HUES64 (cell line): ENCODE data around the gene MYO5B.
"Not testable (repeated sequence)": the region's sequence is repeated elsewhere in the genome, so short reads cannot be mapped to it uniquely, and the experiment has no call there.

ENCODE experiments used
- H3K27ac ChIP-seq: 2 replicates; pipeline ENCODE4 v1.7.0; 2013; ENCODE audit warnings: low read depth, low read length, inconsistent platforms
- H3K27me3 ChIP-seq: 2 replicates; pipeline ENCODE4 v1.6.1; 2013; ENCODE audit warnings: mild to moderate bottlenecking, low read length; ENCODE audit not compliant: insufficient read depth
- H3K36me3 ChIP-seq: 2 replicates; pipeline ENCODE4 v1.6.1; 2013; ENCODE audit warnings: mild to moderate bottlenecking, low read length; ENCODE audit not compliant: insufficient read depth
- H3K4me1 ChIP-seq: 2 replicates; pipeline ENCODE4 v1.6.1; 2013; ENCODE audit warnings: mild to moderate bottlenecking, low read length, moderate library complexity; ENCODE audit not compliant: insufficient read depth
- H3K4me3 ChIP-seq: 2 replicates; pipeline ENCODE4 v1.5.1; 2013; ENCODE audit warnings: mild to moderate bottlenecking, low read length, moderate library complexity
- H3K9ac ChIP-seq: 2 replicates; pipeline ENCODE4 v1.6.1; 2013; ENCODE audit warnings: mild to moderate bottlenecking, low read depth, low read length
- H3K9me3 ChIP-seq: 2 replicates; pipeline ENCODE4 v1.6.1; 2013; ENCODE audit warnings: low read depth, low read length; ENCODE audit not compliant: insufficient read depth
- WGBS: fragments of 150-250, 120-280 bp; methylation state at CpG from one replicate; pipeline ENCODE4 v1.1.7; 2013; ENCODE audit warnings: missing lambda C conversion rate; 5-methylcytosine and 5-hydroxymethylcytosine counted together

Gene MYO5B

DNA sequence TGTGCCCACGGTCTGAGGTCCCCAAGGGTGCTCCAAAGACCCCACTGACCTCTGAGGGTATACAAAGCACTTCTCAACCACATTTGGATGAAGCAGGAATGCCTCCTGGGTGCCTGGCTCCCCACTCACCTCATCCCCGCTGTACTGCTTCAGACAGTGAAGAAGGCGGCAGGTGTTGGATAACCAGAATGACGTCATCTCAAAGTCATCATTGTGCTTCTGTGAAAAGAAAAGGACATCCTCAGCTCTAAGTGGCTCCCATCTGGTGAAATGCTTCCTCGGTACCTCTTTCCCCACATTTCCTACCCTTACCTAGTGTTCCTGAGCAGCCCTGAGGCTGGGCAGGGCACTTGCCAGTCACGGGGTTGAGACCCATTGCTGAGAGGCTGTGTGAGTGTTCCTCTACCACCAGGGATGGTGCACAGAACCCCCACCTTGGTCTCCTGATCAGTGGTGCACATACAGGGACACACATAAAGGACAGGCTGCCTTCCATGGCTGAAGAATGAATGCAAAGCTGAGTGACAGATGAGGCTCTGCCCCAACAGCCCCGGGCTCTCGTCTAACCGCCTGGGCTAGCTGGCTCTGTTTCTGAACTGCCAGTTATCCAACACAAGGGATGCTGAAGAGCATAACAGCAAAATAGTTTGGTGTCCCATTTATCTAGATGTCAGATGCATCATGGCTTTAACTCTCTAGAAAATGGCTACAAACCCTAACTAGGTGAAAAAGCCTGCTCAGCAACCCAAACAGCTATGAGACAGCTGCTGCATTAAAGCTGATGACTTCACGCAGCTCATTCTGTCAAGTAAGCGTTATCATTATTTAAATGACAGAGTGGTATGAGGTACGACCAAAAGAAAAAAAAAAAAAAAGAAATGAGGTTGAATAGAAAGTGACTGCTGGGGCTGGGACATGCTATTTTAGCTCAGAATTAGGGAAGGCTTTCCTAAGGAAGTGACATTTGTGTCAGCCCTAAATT is 353.4 kb downstream of the MYO5B start:
- no peaks in the 10 kb centered on the region; the same call in 1 of the 2 replicates for H3K36me3 ChIP-seq
- no peak overlapping the region for H3K4me3 ChIP-seq
- 94% methylated on average over 12 of the region's 12 CpGs for WGBS
- H3K27ac ChIP-seq = no peak overlapping the region
- H3K9ac ChIP-seq = no peak overlapping the region
- H3K4me1 ChIP-seq = peaks cover 7% of the 10 kb centered on the region; the same call in 1 of the 2 replicates
- H3K27me3 ChIP-seq = no peaks in the 10 kb centered on the region
- H3K9me3 ChIP-seq = no peaks in the 10 kb centered on the region

GRCh38 chr18:49839012-49839411 is 355.9 kb downstream of the MYO5B start:
- no peaks in the 10 kb centered on the region for H3K27me3 ChIP-seq
- 93% methylated on average over 8 of the region's 8 CpGs for WGBS
- H3K27ac ChIP-seq = no peak overlapping the region
- no peaks in the 10 kb centered on the region for H3K4me1 ChIP-seq
- no peak overlapping the region for H3K4me3 ChIP-seq
- no peaks in the 10 kb centered on the region; the same call in 1 of the 2 replicates for H3K36me3 ChIP-seq
- H3K9ac ChIP-seq = no peak overlapping the region
- H3K9me3 ChIP-seq = no peaks in the 10 kb centered on the region

GRCh38 chr18:49838381-49838780 is 356.6 kb downstream of the MYO5B start:
- Histone ChIP-seq H3K27ac (no peak overlapping the region), H3K27me3 (no peaks in the 10 kb centered on the region), H3K4me1 (no peaks in the 10 kb centered on the region), H3K9ac (no peak overlapping the region), H3K4me3 (no peak overlapping the region), H3K36me3 (no peaks in the 10 kb centered on the region; the same call in 1 of the 2 replicates), H3K9me3 (no peaks in the 10 kb centered on the region)
- WGBS = 95% methylated on average over 4 of the region's 4 CpGs

DNA sequence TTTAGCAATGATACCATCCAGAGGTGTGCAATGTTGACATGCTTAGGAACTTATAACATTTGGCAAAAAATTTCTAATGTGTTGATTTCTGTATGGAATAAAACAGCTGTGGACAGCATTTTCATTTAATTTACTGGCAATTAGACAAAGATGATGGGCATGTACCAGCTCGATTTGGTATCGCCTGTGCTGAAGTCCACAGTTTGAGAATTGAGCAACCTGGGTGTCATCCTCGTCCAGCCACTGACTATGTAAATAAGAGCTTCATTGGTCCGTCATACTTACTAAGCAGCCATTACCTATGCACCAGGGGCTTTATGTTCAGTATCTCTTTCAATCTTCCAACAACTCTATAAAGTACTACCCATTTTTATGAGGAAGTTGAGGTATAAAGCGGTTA is 357.1 kb downstream of the MYO5B start:
- H3K4me3 ChIP-seq = no peak overlapping the region
- no peaks in the 10 kb centered on the region for H3K27me3 ChIP-seq
- H3K4me1 ChIP-seq = no peaks in the 10 kb centered on the region
- no peaks in the 10 kb centered on the region for H3K9me3 ChIP-seq
- no peak overlapping the region for H3K27ac ChIP-seq
- no peaks in the 10 kb centered on the region; the same call in 1 of the 2 replicates for H3K36me3 ChIP-seq
- 85% methylated on average over 5 of the region's 5 CpGs for WGBS
- no peak overlapping the region for H3K9ac ChIP-seq

DNA sequence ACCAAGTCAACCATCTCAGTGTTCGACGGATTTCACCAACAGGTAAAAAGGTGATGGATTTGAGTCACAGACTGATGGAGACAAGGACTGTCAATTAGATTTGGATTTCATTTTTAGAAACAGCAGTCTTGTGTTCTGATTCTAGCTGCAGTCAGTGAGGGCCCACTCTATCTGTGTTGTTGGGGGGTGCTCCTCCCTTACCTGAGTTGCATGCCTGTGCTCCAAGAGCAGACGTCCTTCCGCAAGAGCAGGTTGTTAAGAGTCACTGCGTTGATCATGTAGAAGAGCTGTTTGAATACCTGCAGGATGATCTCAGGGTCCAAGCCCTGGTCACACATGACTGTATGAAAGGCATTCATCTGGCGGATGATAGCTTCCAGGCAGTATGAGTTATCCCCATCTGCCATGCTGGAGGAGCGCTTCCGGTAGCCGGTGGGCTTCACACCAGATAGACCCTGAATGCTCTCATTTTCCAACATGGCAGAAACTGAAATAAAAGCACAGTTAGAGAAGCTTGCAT is 357.6 kb downstream of the MYO5B start:
- not testable (repeated sequence) for H3K27me3 ChIP-seq, H3K9me3 ChIP-seq, H3K36me3 ChIP-seq, H3K4me1 ChIP-seq, H3K4me3 ChIP-seq, H3K27ac ChIP-seq, H3K9ac ChIP-seq
- 94% methylated on average over 9 of the region's 9 CpGs for WGBS

GRCh38 chr18:49835405-49835804 is 359.5 kb downstream of the MYO5B start:
- Histone ChIP-seq H3K9me3 (0 out of 2 replicates have a peak, but pooled peaks cover 2% of the 10 kb centered on the region), H3K27me3 (no peaks in the 10 kb centered on the region), H3K27ac (no peak overlapping the region), H3K4me1 (no peaks in the 10 kb centered on the region), H3K4me3 (no peak overlapping the region), H3K9ac (no peak overlapping the region), H3K36me3 (no peaks in the 10 kb centered on the region; the same call in 1 of the 2 replicates)
- 88% methylated on average over 2 of the region's 2 CpGs for WGBS

DNA sequence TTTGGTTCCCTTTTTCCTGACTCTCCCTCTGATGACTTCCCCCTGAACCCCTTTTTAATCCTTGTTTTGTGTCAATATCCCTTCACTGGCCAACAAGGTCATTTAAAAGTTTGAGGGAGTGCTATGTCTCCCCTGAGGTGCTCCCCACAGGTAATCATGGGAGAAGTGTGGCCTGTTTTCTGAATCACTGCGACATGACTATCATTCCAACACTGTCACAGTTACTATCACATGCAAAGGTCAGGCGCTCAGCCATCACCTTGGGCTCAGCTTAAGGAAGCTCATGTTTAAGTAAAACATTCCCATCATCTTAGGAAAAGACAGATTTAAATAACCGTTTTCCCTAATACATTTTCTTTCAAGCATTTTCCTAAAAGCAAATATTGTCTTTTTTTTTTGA is 360.7 kb downstream of the MYO5B start:
- Histone ChIP-seq H3K27ac (no peak overlapping the region), H3K9me3 (peaks cover 5% of the 10 kb centered on the region; the same call in 1 of the 2 replicates), H3K27me3 (no peaks in the 10 kb centered on the region), H3K4me3 (no peak overlapping the region), H3K9ac (no peak overlapping the region), H3K36me3 (no peaks in the 10 kb centered on the region), H3K4me1 (no peaks in the 10 kb centered on the region)
- 94% methylated on average over 3 of the region's 3 CpGs for WGBS

DNA sequence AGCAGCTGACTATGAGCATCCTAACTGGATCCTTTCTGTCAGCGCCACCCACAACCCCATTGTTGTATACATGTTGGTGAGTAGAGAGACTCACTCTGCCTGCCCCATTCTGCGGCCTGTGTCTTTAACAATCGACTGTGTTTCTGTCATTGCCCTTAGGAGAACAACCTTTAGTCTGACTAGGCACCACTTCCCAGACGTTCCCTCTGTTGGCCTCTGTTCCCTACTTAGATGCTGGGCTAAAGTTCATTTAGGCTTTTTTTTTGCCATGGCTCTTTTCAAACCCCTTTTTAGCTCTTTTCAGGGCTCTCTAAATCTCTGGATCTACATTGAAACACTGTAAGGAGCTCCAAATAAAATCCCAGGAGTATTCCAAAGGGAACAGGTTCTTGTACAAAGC is 361.1 kb downstream of the MYO5B start:
- Histone ChIP-seq H3K4me3 (no peak overlapping the region), H3K9ac (no peak overlapping the region), H3K27ac (no peak overlapping the region), H3K9me3 (peaks cover 8% of the 10 kb centered on the region), H3K4me1 (no peaks in the 10 kb centered on the region), H3K27me3 (no peaks in the 10 kb centered on the region), H3K36me3 (no peaks in the 10 kb centered on the region)
- WGBS = 90% methylated on average over 3 of the region's 4 CpGs

- no peak overlapping the region for H3K9ac ChIP-seq
- peaks cover 6% of the 10 kb centered on the region; the same call in 1 of the 2 replicates for H3K36me3 ChIP-seq
- H3K9me3 ChIP-seq = peaks cover 24% of the 10 kb centered on the region
- H3K4me3 ChIP-seq = no peak overlapping the region
- H3K27me3 ChIP-seq = no peaks in the 10 kb centered on the region
- H3K27ac ChIP-seq = no peak overlapping the region
- 92% methylated on average over 2 of the region's 2 CpGs for WGBS
- H3K4me1 ChIP-seq = no peaks in the 10 kb centered on the region
Measured at GRCh38 chr18:49832221-49832647, 362.7 kb downstream of the MYO5B start.

GRCh38 chr18:49827996-49828395 is 367.0 kb downstream of the MYO5B start:
- H3K4me3 ChIP-seq = no peak overlapping the region
- H3K9me3 ChIP-seq = peaks cover 28% of the 10 kb centered on the region

More at GRCh38 chr18:49827996-49828395, 367.0 kb downstream of the MYO5B start:
- Histone ChIP-seq H3K4me1 (no peaks in the 10 kb centered on the region), H3K9ac (no peak overlapping the region), H3K27me3 (no peaks in the 10 kb centered on the region), H3K36me3 (peaks cover 11% of the 10 kb centered on the region; the same call in 1 of the 2 replicates), H3K27ac (no peak overlapping the region)
- 89% methylated on average over 1 of the region's 1 CpG for WGBS
